Stimulated activated CD4-positive, alpha-beta T cell treated with anti-CD3 and anti-CD28 coated beads, Interleukin-1b, Interleukin-23, amount 100 ng/mL, for 4 hours (primary cell): ENCODE measurements around the gene CHIT1.

Experiments used
- DNase-seq, 2 donors: peaks; one replicate each; pipeline ENCODE4 v3.0.0-alpha.2; 2020; ENCODE audit warnings: low read depth in 2 of 2

The CHIT1 gene

DNA sequence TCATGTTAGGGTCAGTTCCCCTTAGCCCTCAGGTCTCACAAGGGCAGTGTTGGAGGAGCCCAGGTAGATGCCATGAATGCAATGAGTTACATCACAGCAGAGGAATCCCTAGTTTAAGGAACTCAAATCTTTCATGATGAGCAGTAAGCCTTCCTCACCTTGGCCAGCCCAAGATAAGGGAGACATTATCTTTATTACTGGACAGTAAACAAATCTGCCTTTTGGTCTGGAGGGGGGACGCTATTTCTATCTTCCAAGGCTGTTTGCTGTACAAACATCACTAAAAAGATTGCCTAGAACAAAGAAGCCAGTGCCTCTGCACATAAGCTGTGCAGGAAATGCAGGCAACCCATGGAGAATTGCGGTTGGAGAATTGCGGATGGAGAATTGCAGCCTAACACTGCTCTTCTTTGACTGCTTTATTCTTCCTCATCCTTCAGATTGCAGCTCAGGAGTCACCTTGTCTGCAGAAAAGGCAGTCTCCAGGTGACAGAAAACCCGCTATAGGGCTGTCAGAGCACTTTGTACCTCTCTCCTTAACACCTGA is 40.7 kb downstream of the CHIT1 start:
- no peak for DNase-seq

- DNase-seq: no peak
Observed at GRCh38 chr1:203187689-203188264, 41.7 kb downstream of the CHIT1 start.

DNA sequence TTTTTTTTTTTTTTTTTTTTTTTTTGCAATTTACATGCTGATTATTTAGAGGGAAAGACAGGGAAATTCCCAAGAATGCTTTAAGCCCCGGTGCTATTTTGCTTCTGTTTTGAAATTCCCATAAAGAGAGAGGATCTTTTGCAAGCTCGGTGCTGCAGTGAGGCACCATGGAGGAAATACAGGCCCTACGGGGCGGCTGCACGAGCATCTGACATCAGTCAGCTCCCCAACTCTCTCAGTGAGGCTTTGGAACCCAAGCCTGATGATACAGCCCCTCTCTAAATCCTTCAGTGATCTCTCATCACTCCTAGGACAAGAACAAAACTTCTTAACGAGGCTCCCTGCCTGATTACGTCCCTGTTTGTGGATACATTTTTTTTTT is 42.2 kb downstream of the CHIT1 start:
- no peak for DNase-seq

- no peak for DNase-seq
Observed at GRCh38 chr1:203186446-203187303, 42.8 kb downstream of the CHIT1 start, which contains the start of gene CHI3L1. Gene CHI3L1, minus strand, starts transcription at chr1:203186704. Its CDS starts 81 bp downstream, at chr1:203186623.

- DNase-seq: no peak
Observed at GRCh38 chr1:203186091-203186445, 43.4 kb downstream of the CHIT1 start.

DNA sequence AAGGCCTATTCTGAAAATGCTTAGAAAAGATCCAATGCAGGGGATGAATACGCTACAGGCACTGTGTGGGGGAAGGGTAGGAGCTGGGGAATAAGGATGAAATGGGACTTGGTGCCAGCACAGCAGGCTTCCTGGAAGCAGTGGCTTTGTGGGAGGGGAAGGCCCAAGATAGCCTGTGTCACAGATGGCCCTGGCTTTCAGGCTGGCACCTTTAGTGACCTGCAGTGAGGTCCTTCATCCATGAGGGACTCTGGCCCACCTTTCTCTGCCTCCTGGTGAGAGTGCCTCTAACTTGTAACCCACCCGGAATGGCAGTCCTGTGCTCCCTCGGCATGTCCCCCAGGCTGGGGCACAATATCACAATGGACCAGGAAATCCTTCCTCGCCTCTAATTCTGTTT is 43.9 kb downstream of the CHIT1 start:
- DNase-seq: no peak

- no peak for DNase-seq
Observed at GRCh38 chr1:203185061-203185461, 44.4 kb downstream of the CHIT1 start.

DNA sequence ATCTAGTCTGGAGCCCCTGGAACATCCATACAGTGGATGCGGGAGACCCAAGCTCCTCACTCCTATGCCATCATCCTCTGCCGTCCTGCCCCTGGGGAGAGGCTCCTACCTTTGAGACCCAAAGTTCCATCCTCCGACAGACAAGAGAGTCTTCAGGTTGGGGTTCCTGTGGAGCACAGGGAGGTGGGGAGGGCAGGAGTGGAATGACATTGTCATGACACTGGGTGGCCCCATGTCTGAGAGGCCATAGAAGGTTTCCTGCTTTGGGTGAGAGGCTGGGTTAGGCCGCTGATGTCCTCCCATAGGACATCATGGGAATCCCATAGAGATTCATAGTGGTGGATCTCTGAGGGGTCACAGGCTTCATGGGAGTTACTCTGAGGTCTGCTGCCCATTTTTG is 45.0 kb downstream of the CHIT1 start:
- no peak for DNase-seq

DNA sequence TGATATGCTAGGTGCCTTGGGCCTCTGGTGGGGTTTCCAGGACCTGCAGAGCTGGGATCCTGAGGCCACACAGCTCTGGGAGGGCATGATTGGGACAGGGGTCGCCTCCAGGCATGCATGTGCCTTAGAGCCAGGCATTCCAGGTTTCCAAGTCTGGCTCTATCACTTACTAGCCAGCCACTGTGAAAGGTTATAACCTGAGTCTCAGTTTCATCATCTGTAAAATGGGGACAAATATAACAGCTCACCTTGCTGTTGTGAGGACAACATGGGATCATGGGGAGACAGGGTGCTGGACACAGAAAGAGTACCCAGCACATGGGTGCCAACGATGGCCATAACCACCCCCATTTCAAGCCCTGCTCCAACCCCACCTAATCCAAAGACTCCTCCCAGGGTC is 45.6 kb downstream of the CHIT1 start:
- DNase-seq: no peak

DNA sequence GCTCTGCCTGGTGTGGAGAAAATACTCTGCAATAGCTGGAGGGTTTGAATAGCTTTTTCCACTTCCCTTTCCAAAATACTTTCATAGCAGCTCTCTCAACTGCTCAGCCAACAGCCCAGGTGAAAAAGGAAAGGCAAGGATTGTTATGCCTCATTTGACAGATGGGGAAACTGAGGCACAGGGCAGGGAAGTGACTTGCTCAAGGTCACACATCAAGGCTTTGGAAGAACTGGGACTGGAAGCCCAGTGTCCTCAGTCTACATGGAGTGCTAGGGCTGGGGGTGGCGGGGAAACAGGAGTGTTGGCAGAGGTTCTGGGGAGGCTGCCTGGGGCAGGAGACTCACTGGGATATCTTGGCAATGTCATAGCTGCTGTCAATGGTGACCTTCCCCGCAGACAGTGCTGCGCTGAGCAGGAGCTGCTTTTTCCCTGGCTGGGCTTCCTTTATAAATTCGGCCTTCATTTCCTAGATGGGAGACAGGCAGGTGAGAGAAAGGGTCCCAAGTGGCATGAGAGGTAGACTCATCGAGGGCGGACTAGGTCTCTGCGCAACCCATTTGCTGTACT is 47.0 kb downstream of the CHIT1 start:
- DNase-seq: no peak

- no peak for DNase-seq
Observed at GRCh38 chr1:203181586-203182386, 47.7 kb downstream of the CHIT1 start.

GRCh38 chr1:203180611-203181330 is 48.7 kb downstream of the CHIT1 start:
- DNase-seq: no peak

- no peak for DNase-seq
Observed at GRCh38 chr1:203179667-203180005, 49.8 kb downstream of the CHIT1 start.

GRCh38 chr1:203178821-203179666 is 50.4 kb downstream of the CHIT1 start:
- DNase-seq: no peak

GRCh38 chr1:203178083-203178482 is 51.4 kb downstream of the CHIT1 start:
- no peak for DNase-seq

- DNase-seq: no peak
Observed at GRCh38 chr1:203177470-203178039, 51.9 kb downstream of the CHIT1 start.

- DNase-seq: no peak
Observed at GRCh38 chr1:203177036-203177405, 52.5 kb downstream of the CHIT1 start.

GRCh38 chr1:203176273-203177035 is 53.0 kb downstream of the CHIT1 start:
- no peak for DNase-seq

DNA sequence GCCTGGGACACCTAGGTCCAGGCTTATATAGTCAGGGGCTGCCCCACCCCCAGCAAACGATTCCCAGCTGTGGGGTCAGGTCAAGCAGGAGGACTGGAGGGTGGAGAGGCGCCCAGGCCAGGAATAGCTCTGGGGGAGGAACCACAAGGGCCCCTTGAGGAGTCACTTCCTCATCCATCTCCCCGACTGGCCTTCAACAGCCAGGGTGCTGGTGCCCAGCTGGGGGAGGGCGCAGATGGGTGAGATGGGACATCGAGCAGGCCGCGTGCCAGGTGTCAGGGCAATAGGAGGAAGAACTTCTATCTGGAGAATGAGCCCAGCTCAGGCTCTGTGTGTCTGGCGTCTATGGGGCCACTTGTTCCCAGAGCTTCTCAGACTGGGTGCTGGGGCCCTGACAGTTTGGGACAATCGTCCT is 53.6 kb downstream of the CHIT1 start:
- DNase-seq: no peak
